NOMO-1 treated with dmso at 0.1 percent for 144 hours (cell line): ENCODE results near the gene MAP4K4.

Experiments used
- DNase-seq: peaks from one replicate; lab custom pipeline; 2025; ENCODE audit not compliant: unreplicated experiment; lab: John Stamatoyannopoulos, UW

The MAP4K4 gene

DNA sequence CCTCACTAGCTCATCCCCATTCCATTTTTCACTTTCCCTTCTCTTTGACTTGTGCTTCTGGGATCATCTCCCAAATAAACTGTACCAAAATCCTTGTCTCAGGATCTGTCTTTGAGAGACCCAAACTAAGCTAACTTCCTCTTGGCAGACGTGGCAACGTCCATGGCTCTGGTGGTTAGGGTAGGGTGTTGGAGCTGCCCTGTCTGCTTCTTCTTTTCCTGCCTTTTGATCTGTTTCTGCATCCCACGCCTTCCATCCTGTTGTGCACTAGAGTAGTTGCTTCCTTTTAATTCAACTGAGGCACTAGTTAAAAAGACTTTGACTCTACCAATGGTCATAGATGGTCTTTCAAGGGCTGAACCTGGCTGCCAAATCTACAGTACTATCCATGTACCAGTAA, 5.5 kb upstream of the MAP4K4 start:
- DNase-seq: no peak

DNA sequence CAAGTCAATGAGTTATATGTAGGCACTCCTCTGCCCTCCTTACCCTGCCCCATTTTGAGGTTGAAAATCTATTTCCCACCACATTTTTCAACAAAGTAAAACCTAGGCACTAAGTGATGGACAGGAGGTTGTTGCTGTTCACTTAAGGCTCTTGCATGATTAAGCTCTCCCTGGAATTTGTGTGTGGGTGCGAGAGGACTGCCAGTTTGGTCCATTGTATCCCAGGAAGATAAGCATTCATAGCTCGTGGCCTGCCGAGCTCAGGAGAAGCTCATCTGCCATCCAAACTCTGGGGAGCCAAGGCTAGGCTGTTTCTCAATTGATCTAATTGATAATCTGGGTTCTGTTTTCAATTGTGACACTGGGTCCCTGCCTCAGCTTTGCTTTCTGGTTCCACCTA, 4.7 kb upstream of the MAP4K4 start:
- no peak for DNase-seq

- DNase-seq: no peak
Observed at GRCh38 chr2:101693991-101694588, 3.4 kb upstream of the MAP4K4 start.

DNA sequence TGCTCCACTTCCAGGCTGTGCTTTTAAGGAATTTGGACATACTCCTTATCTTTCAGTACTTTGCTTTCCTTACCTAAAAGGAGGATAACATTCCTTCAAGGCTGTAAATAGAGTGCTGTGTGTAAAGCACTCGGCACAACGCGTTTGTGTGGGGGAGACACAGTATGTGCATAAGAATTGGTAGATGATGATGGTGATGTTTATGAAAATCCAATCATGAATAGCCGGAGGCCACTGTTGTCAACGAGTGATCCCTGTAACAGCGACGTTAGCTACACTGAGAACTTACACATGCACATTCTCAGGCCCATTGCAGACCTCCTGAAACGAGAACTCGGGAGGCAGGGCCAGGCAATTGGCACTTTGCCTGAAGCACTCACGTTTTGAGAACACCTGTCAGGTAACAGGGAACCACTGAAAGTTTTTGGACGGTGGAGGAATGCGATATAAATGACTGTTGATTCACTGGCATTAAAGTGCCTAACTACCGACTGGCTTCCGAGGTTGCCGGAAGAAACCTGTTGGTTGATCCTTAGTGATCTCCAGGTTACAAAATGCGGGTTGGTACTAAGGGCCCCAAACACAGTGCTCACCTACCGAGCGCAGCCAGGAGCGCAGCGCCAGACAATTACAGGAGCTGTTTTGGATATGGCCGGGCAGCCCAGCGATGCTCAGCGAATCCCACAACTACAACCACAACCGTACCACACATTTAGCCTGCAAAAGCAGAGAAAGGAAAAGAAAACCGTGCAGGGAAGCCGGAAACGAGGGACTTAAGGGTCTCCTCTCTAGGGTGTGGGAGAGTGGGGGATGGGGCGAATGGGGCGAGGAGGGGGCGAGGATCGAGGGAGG, 1.0 kb upstream of the MAP4K4 start:
- DNase-seq: no peak

DNA sequence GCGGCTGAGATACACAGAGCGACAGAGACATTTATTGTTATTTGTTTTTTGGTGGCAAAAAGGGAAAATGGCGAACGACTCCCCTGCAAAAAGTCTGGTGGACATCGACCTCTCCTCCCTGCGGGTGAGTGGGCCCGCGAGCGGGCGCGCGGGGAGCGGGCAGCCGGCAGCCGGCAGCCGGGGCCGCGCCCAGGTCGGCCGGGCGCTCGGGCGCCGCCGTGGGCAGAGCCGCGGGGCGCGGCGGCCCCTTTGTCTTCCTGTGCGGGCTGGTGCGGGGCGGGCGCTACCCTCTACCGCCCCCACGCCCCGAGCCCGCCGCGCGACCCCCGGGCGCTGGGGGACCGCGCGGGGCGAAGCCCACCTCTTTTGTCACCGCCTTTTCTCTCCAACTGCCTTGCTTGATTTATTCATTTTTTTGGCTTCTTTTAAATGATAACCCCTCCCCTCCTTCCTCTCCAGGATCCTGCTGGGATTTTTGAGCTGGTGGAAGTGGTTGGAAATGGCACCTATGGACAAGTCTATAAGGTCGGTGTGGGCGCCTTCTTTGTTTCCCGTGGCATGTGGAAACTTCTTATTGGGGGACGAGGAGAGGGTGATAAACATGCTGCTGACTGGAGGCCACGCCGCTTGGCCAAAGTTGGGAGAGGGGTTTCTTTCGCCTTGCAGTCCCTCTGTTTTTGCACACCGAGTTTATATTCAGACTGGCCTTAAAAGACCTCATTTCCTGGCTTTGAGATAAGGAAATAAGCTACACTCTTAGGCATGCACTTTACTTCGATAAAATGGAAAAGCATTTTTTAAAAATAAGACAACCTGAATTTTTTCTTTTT, 722 bp downstream of the MAP4K4 start:
- no peak for DNase-seq

- no peak for DNase-seq
Observed at GRCh38 chr2:101698844-101699754, 1.6 kb downstream of the MAP4K4 start.

- DNase-seq: no peak
Observed at GRCh38 chr2:101699755-101700461, 2.4 kb downstream of the MAP4K4 start.

- peak; percentile 26 for DNase-seq
Observed at GRCh38 chr2:101704046-101704466, 6.5 kb downstream of the MAP4K4 start.

DNA sequence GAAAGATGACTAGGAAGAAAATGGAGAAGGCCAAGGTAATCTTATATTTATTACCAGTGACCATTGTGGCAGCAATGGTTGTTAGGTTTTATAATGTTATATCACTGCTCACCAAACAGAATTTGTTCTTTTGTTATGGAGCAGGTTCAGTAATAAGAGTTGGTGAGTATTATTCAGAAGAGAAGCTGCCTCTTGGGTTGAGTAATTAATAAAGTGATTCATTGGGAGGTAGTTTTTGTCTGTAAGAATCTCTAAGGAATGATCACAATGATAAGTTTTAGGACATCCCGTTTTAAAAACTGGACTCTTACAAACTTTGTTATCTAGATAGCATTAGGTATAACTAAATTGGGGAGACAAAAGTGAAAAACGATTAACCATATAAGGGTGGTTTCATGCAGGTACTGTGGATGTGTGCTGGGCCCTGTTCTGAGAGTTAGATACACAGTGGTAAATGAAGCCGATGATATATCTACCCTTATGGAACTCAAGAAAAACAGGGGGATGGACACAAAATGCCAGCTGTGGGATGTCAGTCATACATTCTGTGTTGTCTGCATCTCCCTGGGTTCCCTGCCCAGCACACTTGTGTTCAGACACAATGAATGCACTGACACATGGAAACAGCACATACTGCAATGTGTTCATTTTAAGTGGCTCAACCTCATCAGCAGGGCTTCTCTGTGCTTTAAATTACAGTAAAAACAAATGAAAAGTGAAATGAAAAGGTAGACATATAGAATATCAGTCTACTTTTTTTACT, 7.5 kb downstream of the MAP4K4 start:
- no peak for DNase-seq

DNA sequence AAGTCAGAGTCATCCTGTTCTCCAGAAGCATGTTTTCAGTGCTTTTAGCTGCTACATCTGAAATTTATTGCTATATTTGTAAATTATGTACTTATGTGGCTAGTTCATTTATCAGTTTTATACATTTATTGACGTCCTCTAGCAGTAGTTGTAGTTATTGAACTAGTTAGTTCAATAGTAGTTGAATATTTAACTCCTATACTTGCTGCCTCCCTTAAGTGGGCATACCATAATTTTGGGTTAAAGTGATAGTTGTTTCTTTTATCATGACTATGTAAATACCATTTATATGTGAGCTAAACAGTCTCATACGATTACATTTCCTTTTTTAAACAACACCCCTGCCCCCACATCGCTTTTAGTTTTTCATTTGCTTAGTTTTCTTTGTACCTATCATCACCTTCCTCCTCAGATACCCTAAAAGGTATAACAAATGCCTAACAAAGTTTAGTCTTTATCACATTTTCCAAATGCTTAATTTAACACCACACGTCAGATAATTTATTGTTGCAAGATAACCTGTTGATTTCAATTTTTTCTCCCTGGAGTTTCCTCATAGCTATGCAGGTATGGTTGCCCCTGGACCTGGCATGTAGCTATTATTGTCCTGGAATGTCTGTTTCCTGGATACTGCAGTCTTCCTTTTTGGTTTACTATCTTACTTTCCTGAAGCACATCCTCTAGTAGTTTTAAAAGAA, 8.8 kb downstream of the MAP4K4 start:
- no peak for DNase-seq

DNA sequence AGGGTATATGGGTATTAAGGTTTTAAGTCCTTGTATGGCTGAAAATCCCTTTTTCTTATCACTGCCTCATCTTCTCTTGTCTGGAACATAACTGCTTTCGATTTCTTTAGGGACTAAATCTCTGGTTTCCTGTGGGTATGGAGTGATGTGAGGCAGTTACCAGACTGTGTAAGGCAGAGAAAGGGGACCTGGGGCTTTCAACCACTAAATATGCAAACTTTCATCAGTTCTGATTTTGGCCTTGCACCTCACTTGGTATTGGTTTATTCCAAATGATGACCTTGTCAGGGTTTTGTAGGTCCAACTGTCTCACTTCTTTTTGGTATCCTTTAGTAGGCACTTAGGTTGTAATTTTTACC, 9.3 kb downstream of the MAP4K4 start:
- DNase-seq: no peak

DNA sequence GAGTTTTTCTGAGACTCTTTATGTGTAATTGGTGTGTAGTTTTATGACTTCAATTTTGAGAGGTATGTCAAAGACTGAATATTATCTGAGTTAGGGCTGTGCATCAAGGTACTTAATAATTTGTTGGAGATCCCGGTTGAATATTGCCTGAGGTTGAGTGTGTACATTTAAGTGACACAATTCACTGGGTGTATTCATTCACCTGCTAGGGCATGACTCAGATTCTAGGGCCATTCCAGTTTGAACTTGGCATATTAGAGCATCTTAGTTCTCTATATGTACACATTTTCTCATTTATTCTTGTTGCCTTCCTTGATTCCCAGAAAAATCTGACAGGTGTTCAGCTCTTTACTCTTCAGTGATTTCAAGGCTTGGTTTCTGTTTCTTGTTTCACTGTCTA, 12.5 kb downstream of the MAP4K4 start:
- no peak for DNase-seq

- DNase-seq: no peak
Observed at GRCh38 chr2:101710471-101711318, 13.2 kb downstream of the MAP4K4 start.

DNA sequence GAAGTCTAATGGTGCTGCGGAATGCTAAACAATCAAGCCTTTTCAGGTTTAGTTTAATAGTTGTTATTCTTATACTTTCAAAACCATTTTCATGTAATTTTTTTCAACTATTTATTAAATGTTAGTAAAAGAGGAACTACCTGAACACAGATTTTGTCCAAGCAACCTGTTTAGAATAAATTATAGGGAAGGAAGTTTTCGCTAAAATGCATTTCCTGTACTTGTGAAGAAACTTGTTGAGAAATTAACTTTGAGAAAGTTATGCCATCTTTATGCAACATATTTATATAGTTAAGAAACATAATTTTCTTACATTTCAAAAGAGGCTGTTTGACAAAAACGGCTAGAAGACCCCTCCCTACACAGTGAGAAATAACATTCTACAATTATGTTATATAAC, 16.6 kb downstream of the MAP4K4 start:
- peak; percentile 47 for DNase-seq

- peak; percentile 35 for DNase-seq
Observed at GRCh38 chr2:101717071-101717845, 19.8 kb downstream of the MAP4K4 start.

DNA sequence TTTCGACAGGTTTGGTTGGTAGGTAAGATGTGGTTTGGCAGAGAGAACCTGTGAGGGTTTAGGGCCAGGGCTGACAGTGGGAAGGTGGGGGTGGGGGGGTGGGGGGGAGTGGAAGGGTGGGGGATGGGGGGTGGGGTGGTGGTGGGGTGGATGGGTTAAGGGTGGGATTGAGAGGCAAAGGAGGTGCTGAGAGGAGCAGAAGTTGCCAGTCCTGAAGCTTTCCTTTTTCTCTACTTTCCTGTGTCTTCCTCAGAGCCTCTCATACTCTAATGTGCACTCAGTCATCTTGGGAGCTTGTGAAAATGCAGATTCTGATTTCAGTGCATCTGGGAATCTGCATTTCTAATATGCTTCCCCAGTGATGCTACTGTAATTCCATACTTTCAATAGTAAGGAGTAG, 21.0 kb downstream of the MAP4K4 start:
- no peak for DNase-seq

- no peak for DNase-seq
Observed at GRCh38 chr2:101718993-101719571, 21.6 kb downstream of the MAP4K4 start.
